Stimulated activated CD4-positive, alpha-beta T cell treated with anti-CD3 and anti-CD28 coated beads, TNF-alpha, amount 100 ng/mL, for 48 hours (primary cell): ENCODE data around the gene TMUB1.

Experiments used
- DNase-seq, 3 donors: peaks; one replicate each; pipeline ENCODE4 v3.0.0-alpha.2; 2020; ENCODE audit warnings: low read depth in 3 of 3

TMUB1 gene

GRCh38 chr7:151121380-151122170 is 38.3 kb upstream of the TMUB1 start:
- no peak for DNase-seq

- no peak for DNase-seq
These were observed 37.6 kb upstream of the TMUB1 start for GRCh38 chr7:151120896-151121295.

- DNase-seq = no peak
These were observed 36.6 kb upstream of the TMUB1 start for GRCh38 chr7:151119902-151120301.

- DNase-seq = no peak
These were observed 35.7 kb upstream of the TMUB1 start for GRCh38 chr7:151119055-151119415.

GRCh38 chr7:151118108-151119054 is 35.1 kb upstream of the TMUB1 start:
- no peak for DNase-seq

DNA sequence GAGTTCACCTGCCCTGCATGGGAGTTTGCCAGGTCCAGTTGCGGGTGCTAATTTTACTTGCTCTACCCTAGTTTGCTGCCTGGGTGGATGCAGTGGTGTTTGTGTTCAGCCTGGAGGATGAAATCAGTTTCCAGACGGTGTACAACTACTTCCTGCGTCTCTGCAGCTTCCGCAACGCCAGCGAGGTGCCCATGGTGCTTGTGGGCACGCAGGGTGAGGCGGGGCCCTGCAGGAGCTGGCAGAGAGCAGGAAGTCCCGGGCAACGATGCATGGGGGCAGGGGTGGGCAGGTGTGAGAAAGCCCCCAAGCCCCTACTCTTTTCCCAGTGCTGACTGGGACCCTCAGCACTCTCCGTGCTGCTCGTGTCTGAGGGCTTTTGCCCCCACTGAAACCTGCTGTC is 34.3 kb upstream of the TMUB1 start:
- no peak for DNase-seq

DNA sequence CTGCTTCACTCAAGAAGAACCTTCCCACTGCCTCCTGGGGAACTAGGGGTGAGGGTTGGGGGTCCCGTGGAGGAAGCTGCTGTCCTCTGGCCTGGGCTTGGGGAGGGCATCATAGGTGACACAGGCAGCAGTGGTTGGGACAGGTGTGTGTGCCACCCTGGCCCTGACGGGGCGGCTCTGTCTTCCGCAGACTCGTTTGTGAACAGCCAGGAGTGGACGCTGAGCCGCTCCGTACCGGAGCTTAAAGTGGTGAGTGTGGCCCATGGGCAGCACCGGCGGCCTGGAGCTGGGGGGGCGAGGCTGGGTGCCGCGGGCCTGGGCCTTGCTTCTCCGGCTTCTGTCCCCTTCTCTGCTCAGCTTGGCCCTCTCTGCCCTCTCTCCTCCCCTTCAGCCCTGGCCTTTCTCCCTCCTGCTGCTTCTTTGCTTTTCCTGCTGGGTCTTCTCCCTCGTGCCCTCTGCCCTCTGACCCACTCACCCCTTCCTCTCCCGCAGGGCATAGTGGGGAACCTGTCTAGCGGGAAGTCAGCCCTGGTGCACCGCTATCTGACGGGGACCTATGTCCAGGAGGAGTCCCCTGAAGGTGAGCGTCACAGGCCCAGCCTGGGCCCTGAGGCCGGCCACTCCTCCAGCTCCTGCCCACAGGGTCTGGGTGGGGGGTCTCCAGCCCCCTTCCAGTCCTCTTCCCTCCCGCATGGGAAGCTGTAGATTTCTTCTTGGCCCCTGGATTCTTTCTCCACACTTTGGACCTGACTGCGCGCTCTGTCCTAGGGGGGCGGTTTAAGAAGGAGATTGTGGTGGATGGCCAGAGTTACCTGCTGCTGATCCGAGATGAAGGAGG is 33.5 kb upstream of the TMUB1 start:
- DNase-seq = no peak

- no peak for DNase-seq
These were observed 32.6 kb upstream of the TMUB1 start for GRCh38 chr7:151115836-151116418.

DNA sequence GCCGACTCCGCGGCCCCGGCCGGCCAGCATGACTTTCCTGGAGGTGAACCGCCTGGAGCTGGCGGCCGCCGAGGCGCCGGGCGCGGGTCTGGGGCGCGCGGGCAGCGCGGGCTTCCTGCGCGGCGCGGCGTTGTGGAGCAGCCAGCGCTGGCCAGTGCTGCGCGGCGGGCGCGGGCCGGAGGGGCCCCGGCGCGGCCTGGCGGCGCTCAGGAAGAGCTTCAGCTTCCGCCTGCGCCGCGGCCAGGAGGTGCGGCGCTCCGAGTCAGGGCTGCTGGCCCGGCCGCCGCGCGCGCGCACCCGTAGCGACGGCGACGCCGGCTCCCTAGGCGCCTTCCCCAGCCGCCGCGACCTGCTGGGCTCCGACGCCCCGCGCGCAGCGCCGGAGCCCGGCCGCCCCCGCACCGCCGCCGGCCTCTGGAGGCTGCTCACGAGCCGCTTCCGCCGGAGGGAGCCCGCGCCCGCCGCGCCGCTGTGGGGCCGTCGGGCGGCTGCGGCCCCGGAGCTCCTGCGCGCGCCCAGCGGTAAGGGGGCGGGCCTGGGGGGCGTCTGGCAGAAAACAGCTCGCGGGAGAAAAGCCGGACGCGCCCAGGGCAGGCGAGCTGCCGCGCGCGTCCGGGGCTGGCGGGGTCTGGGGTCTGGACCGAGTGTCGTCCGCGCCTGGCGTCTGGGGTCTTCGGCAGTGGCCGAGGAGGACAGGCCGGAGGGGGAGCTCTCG is 32.0 kb upstream of the TMUB1 start:
- peak in 1 of 3 donors; percentile 39 for DNase-seq

DNA sequence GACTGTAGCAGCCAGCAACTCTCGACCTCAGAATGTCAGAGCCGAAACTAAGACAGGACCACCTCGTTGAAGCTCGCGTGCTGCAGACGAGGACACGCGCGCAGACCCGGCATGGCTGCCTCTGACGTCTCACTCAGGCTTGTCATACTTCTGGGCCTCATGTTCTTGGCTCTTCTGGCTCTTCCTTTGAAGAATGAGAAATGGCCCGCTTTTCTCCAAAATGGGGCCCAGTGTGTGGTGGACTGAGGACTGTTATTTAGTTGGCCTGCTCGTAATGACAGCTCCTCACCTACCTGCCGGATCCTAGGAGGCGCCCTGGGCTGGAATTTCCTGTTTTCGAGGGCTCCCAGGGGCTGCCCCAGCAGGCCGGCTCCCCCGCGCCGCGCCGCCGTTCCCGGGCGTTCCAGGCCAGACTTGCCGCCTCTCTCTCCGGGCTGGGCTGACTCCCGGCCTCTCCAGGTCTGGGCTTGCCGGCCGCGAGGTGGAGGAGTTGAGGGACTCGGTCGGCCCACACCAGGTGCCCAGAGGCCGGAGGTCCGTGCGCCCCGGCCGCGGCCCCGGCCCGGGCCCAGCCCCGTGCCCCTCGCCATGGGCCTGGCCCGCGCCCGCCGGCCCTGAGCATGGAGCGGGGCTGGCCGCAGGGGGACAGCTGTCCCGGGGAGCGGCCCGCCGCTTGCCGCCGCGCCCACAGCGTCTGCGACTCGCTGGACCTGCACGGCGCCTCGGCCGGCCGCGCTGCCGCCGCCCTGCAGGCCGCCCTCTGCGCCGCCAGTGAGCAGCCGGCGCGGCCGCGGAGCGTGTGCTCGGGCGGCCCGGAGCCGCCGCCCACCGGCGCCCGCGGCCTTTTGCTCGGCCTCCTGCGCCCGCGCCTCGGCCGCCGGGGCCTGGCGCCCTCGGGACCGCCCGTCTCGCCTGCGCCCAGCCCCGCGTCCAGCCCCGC is 31.1 kb upstream of the TMUB1 start:
- DNase-seq = no peak

DNA sequence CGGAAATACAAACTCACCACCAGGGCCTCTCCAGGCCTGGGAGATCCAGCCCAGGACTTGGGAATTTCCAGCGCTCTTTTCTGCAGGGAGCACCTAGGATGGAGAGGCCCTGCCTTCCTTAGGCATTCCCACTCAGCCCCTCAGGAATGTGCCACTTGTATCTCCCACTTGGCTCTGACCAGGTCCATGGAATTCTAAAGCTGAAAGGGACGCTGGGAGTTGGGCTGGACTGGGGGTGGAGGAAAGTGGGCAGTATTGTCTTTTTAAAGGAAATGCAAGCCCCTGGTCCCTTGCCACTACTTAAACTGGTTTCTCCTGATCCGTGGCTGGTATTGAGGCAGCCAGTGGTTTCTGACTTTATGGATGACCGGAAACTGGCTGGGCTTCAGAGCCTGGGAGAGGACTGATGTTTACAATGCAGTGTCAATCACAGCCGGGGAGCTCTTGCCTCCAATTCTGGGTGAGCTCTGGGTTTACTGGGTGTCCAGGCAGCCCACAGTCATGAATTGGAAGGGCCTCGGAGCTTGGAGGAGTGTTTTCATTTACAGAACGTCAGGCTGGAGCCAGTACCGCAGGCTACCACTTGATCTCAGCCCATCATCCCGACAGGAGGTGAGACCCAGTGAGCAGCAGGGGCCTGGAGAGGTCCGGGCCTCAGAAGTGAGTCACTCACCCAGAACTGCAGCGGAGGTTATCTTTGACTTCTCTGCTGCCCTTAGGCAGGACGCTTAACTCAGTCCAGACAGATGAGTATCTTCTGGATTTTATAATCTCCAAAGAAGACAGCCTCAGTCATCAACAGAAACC is 30.3 kb upstream of the TMUB1 start:
- no peak for DNase-seq

- DNase-seq = peak; percentile 46 to 76 (median 64)
These were observed 27.8 kb upstream of the TMUB1 start for GRCh38 chr7:151110941-151111645.

DNA sequence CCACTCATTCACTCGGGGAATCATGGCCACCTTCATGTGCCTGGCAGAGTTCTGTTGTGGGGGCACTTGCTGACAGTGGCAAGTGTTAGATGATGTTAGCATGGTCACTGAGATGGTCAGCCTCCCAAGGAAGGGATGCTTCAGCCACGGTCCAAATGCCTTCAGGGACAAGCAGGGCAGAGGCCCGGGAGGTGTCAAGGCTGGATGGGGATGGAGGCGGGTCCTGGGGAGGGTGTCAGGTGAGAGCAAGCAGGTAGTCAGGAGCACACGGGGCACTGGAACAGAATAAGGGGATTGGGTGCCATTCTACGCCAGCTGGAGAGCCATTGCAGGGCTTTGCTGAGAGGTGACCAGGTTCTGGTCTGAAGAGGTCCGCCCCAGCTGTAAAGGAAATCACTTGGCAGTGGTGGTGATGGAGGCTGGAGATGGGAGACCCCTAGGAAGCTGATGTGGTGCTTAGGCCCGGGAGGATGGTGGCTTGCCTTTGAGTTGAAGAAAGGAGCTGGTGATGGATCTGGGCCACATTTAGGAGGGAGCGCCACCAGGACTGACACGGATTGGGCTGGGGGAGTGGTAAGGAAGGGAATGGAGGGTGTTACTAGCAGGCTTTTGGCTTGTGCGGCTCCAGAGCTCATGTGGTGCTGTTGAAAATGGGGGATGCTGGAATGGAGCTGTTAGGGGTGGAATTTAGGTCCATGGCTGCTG is 27.1 kb upstream of the TMUB1 start:
- no peak for DNase-seq

- DNase-seq = no peak
These were observed 26.1 kb upstream of the TMUB1 start for GRCh38 chr7:151109094-151110048.

- no peak for DNase-seq
These were observed 24.6 kb upstream of the TMUB1 start for GRCh38 chr7:151107882-151108281.

- DNase-seq = no peak
These were observed 21.3 kb upstream of the TMUB1 start for GRCh38 chr7:151104411-151105235.
